Caco-2 (cell line): ENCODE results near the gene CTAG1B. TPM values are rescaled to one million over a fixed set of nuclear protein-coding genes. Genes with fewer than 3 reads are reported as not detected.
"Not testable (repeated sequence)": the region's sequence is repeated elsewhere in the genome, so short reads cannot be mapped to it uniquely, and the experiment has no call there.

Experiments
- BruUV-seq: library from RNA; stranded (reverse); fragments of 400-500 nt; replicated peaks from 2 replicates; lab custom pipeline; 2021; lab: Mats Ljungman, UMichigan
- CTCF ChIA-PET: fragments of 300-600 bp; sonication (Branson Sonifier 250); formaldehyde crosslinking; loops from one replicate; lab custom pipeline; 2022; ENCODE audit warnings: antibody characterized with exemption; lab: Charles Lee
- POLR2A ChIA-PET: fragments of 300-600 bp; sonication (Branson Sonifier 250); formaldehyde crosslinking; loops from one replicate; lab custom pipeline; 2022; ENCODE audit warnings: antibody characterized with exemption; lab: Charles Lee
- DNase-seq, 2 experiments: peaks; one replicate each; pipeline versions ENCODE4 v3.0.0 to v3.0.0-alpha.2; 2020 to 2022
- H3K27me3 ChIP-seq: replicated peaks from 2 replicates; pipeline ENCODE4 v1.6.0; 2011; ENCODE audit warnings: low read length; ENCODE audit not compliant: control insufficient read depth, insufficient read depth
- H3K36me3 ChIP-seq: 2 replicates; pipeline ENCODE4 v1.5.1; 2011; ENCODE audit warnings: low read length; ENCODE audit not compliant: control insufficient read depth, insufficient read depth
- H3K4me1 ChIP-seq: fragments of 250-450 bp; sonication (Bioruptor Pico); 2 replicates; pipeline ENCODE4 v1.5.1; 2020; ENCODE audit warnings: mild to moderate bottlenecking
- H3K4me3 ChIP-seq: 2 replicates; pipeline ENCODE4 v1.5.1; 2011; ENCODE audit warnings: low read depth, mild to moderate bottlenecking, control low read depth, low read length
- H3K9me3 ChIP-seq: fragments of 250-450 bp; sonication (Bioruptor Pico); 2 replicates; pipeline ENCODE4 v1.5.1; 2020; ENCODE audit warnings: mild to moderate bottlenecking, moderate library complexity
- H3K27ac Mint-ChIP-seq: one replicate; pipeline ENCODE4 v1.8.0; 2022; ENCODE audit warnings: mixed read lengths; ENCODE audit not compliant: unreplicated experiment
- H3K27me3 Mint-ChIP-seq: one replicate; pipeline ENCODE4 v1.8.0; 2022; ENCODE audit warnings: mixed read lengths; ENCODE audit not compliant: insufficient read depth, unreplicated experiment
- H3K36me3 Mint-ChIP-seq: one replicate; pipeline ENCODE4 v1.8.0; 2022; ENCODE audit warnings: mild to moderate bottlenecking, mixed read lengths; ENCODE audit not compliant: insufficient read depth, unreplicated experiment
- H3K4me1 Mint-ChIP-seq: one replicate; pipeline ENCODE4 v1.8.0; 2022; ENCODE audit warnings: low read depth, mixed read lengths; ENCODE audit not compliant: unreplicated experiment
- H3K4me3 Mint-ChIP-seq: one replicate; pipeline ENCODE4 v1.8.0; 2022; ENCODE audit warnings: mild to moderate bottlenecking, moderate library complexity, mixed read lengths; ENCODE audit not compliant: unreplicated experiment
- H3K9me3 Mint-ChIP-seq: one replicate; pipeline ENCODE4 v1.8.0; 2022; ENCODE audit warnings: mixed read lengths; ENCODE audit not compliant: unreplicated experiment
- intact Hi-C: fragments of 100-400 bp; cut with micrococcal nuclease; formaldehyde crosslinking; loops from one replicate; pipeline ENCODE4 v1.10.0; 2022; ENCODE audit not compliant: unreplicated experiment
- total RNA-seq: library from RNA; stranded (reverse); gene quantifications from 2 replicates; pipeline ENCODE4 v1.2.3, GENCODE V29; 2022

The CTAG1B gene
- total RNA-seq, 1 experiment from 2014 or later = not detected

DNA sequence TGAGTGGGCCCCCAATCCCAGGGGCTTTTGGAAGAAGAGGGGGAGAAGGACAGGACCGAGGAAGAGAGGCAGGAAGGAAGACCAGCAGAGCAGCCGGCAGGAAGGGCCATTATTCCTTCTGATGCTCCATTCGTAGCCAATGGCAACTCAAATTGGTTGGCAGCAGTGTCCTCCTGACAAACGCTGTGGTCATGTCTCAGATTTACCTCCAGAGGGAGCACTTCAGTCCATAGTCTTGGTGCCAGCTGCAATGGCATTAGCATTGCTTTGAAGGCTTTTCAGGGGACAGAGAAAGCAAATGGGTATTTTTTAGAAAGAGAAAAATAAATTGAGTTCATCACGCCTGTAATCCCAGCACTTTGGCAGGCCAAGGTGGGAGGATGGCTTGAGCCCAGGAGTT lies 9.9 kb upstream of the CTAG1B start:
- intact Hi-C loops, H3K36me3 Mint-ChIP-seq, POLR2A ChIA-PET, H3K27me3 Mint-ChIP-seq, H3K36me3 ChIP-seq, H3K4me3 Mint-ChIP-seq, CTCF ChIA-PET, H3K4me3 ChIP-seq, H3K4me1 Mint-ChIP-seq, H3K9me3 ChIP-seq, BruUV-seq, H3K27ac Mint-ChIP-seq, H3K9me3 Mint-ChIP-seq, DNase-seq, H3K27me3 ChIP-seq, H3K4me1 ChIP-seq: not testable (repeated sequence)

DNA sequence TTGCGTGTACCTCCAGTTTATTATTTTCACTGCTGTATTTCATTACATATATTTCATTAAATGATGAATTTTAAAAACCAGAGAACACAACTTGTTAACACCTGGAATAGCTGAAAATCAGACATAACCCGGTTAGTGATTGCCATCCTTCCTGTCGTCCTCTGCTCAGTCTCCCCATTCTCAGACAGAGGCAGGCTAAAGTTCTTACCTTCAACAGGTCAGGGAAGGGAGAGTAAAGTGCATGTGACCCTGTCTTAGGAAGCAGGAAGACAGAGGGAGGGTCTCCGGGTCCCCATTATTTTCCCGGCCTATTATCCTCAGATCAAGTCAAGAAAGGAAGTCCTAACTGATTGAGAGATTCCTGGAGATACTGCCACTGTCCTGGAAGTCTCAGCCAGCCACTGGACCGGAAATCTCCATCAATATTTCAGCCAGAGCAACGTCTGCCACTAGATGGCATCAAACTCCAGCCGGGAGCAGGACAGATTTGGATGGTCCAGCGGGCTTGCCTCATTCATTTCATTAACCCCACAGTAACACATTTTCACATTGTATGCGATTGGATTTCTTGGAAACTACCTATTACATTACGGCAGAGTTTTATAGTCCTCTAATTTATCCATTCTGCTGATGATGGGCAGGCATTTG lies 1.8 kb upstream of the CTAG1B start:
- H3K9me3 Mint-ChIP-seq, H3K27me3 Mint-ChIP-seq, H3K4me1 Mint-ChIP-seq, H3K4me3 ChIP-seq, H3K27ac Mint-ChIP-seq, H3K27me3 ChIP-seq, CTCF ChIA-PET, H3K36me3 ChIP-seq, DNase-seq, H3K4me3 Mint-ChIP-seq, BruUV-seq, intact Hi-C loops, H3K36me3 Mint-ChIP-seq, H3K4me1 ChIP-seq, H3K9me3 ChIP-seq, POLR2A ChIA-PET: not testable (repeated sequence)

DNA sequence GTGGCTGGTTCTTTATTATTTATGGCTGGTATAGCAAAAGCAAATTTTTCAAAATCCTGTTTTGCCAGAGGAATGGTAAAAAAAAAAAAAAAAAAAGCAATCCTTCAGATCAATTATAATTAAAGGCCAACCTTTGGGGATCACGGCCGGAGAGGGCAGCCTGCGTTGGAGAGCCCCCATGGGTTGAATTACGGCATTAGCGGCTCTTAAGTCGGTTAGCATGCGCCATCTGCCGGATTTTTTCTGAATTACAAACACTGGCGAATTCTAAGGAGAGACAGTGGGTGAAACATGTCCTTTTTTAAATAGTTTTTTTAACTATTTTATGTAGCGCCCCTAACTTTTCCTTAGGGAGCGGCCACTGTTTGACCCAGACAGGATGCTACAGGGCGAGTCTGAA lies 5.5 kb downstream of the CTAG1B start:
- H3K27me3 ChIP-seq, H3K36me3 Mint-ChIP-seq, H3K4me3 Mint-ChIP-seq, H3K27ac Mint-ChIP-seq, DNase-seq, H3K9me3 Mint-ChIP-seq, H3K4me1 Mint-ChIP-seq, H3K9me3 ChIP-seq, BruUV-seq, H3K4me3 ChIP-seq, CTCF ChIA-PET, H3K27me3 Mint-ChIP-seq, POLR2A ChIA-PET, H3K4me1 ChIP-seq, intact Hi-C loops, H3K36me3 ChIP-seq: not testable (repeated sequence)

GRCh38 chrX:154611146-154611545 lies 7.9 kb downstream of the CTAG1B start:
- H3K27me3 ChIP-seq, H3K4me1 Mint-ChIP-seq, H3K36me3 ChIP-seq, intact Hi-C loops, H3K9me3 Mint-ChIP-seq, BruUV-seq, H3K4me1 ChIP-seq, H3K27ac Mint-ChIP-seq, H3K27me3 Mint-ChIP-seq, H3K4me3 Mint-ChIP-seq, CTCF ChIA-PET, DNase-seq, H3K4me3 ChIP-seq, POLR2A ChIA-PET, H3K36me3 Mint-ChIP-seq, H3K9me3 ChIP-seq: not testable (repeated sequence)

DNA sequence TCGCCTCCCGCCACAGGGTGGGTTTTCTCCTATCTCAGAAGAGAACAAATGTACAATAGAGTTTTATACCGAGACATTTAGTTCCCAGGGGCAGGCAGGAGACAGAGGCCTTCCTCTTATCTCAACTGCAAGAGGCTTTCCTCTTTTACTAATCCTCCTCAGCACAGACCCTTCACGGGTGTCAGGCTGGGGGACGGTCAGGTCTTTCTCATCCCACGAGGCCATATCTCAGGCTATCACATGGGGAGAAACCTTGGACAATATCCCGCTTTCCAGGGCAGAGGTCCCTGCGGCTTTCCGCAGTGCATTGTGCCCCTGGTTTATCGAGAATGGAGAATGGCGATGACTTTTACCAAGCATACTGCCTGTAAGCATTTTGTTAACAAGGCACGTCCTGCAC lies 10.3 kb downstream of the CTAG1B start:
- H3K36me3 ChIP-seq, H3K9me3 Mint-ChIP-seq, H3K36me3 Mint-ChIP-seq, intact Hi-C loops, H3K4me1 Mint-ChIP-seq, DNase-seq, H3K27ac Mint-ChIP-seq, H3K4me3 Mint-ChIP-seq, H3K27me3 ChIP-seq, H3K4me1 ChIP-seq, POLR2A ChIA-PET, H3K4me3 ChIP-seq, H3K9me3 ChIP-seq, CTCF ChIA-PET, H3K27me3 Mint-ChIP-seq, BruUV-seq: not testable (repeated sequence)

- H3K4me1 Mint-ChIP-seq, H3K9me3 ChIP-seq, H3K4me3 ChIP-seq, CTCF ChIA-PET, H3K36me3 ChIP-seq, H3K4me3 Mint-ChIP-seq, H3K9me3 Mint-ChIP-seq, BruUV-seq, H3K4me1 ChIP-seq, intact Hi-C loops, H3K27me3 Mint-ChIP-seq, POLR2A ChIA-PET, H3K36me3 Mint-ChIP-seq, DNase-seq, H3K27ac Mint-ChIP-seq, H3K27me3 ChIP-seq: not testable (repeated sequence)
Observed at GRCh38 chrX:154607976-154608375, 11.1 kb downstream of the CTAG1B start.
